HG03378 (cell line): ENCODE measurements around the gene PEX11G.
"Not testable (repeated sequence)": the region's sequence is repeated elsewhere in the genome, so short reads cannot be mapped to it uniquely, and the experiment has no call there.

Experiments used
- ATAC-seq: cut with Tn5 transposase; IDR thresholded peaks from one replicate; pipeline ENCODE4 v1.9.1; 2021; ENCODE audit warnings: mild to moderate bottlenecking, moderate library complexity; ENCODE audit not compliant: unreplicated experiment

Gene PEX11G

DNA sequence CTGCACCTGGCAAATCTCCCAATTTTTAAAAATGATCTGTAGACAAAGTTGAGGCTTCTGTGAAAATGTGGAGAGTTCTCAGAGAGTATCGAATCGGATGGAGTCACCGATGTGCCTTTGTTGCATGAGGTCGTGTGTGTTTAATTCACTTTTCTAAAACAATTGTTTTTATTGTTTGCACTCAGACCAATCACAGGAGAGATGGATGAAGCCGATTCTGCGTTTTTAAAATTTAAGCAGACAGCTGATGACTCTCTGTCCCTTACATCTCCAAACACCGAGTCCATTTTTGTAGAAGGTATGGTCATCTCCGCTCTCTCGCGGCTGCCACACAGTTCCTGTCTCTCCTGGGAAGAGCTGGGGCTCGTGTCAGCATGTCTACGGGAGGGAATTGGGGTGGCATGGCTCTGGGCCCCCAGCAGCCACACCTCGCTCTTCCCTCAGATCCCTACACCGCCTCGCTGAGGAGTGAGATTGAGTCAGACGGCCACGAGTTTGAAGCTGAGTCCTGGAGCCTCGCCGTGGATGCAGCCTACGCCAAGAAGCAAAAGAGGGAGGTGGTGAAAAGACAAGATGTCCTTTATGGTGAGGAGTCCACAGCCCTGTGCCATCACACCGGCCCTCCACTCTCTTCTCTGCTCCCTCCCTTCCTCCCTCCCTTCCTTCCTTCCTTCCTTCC is 47.2 kb downstream of the PEX11G start:
- ATAC-seq = no peak

DNA sequence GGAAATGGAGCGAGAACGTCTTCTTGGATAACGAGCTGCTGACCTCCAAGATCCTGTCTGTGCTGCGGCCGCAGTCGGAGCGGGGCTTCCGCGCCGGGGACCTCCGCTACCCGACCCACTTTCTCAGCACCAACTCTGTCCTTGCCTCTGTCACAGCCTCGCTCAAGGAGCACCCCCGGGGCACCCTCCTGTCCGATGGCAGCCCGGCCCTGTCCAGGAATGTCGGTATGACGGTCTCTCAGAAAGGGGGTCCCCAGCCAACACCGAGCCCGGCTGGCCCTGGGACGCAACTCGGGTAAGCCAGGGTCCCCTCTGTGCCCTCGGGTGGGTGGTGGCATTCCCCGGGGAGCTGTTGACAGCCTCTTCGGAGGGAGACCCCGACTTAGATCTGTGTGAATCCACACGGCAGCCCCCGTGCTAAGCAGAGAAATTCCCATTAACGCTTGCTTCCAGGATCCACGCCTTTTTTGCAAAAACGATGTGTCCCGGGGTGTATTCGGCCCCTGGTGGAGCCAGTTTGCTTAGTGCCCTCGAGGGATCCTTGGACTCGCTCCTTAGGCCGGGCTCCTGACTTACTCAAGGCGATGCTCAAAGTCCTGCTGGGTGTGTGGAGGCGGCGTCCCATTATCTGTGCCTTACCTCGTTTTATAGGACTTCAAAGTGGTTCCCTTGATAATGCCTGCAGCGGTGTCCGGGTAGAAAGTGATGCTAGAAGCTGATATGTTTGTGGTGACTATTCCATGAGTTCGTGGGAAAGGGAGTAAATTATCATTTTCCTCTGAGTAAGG is 48.5 kb downstream of the PEX11G start:
- ATAC-seq = no peak

DNA sequence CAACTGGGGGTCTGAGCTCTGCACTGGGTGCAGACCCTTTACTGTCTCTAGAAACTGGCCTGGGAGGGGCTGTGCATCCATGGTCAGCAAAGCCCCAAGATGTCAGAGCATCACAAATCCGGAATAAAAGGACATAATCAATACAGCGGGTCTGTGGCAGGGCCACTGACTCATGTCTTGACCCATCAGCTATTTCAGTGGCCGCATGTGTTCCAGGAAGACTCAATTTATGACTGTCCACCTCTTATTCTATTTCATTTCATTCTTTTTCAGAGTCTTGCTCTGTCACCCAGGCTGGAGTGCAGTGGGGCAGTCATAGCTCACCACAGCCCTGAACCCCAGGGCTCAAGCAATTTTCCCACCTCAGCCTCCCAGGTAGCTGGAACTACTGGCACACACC is 53.2 kb downstream of the PEX11G start:
- no peak for ATAC-seq

DNA sequence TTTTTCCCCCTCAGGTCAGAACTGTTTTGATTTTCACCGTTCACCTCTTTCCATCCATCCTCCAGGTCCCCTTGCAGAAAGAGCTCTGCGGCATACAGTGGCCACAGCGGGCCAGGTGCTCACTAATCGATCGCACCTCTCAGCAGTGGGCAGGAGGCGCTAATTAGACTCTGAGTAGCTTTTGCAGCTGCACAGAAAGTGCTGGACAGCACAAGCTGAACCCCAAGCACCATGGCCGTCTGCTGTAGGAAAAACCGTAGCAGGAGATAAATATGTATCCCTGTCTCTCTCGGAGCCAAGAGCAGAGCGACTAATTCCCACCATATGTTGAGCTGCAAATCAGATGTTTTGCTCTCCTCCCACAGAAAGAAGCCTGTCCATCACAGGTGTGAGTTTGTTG is 54.4 kb downstream of the PEX11G start:
- ATAC-seq = no peak

DNA sequence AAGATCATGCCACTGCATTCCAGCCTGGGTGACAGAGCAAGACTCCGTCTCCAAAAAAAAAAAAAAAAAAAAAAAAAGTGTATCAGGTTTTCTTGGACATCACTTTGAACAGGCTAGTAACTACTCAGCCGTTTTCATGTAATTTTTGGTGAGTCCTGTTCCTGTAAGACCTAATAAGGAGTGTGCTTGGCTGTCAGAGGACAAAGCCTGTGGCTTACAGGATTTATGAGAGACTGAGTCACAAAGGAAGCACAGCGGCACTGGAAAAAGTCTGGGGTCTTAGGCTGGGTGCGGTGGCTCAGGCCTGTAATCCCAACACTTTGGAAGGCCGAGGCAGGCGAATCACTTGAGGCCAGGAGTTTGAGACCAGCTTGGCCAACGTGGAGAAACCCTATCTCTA is 55.4 kb downstream of the PEX11G start:
- ATAC-seq = not testable (repeated sequence)

DNA sequence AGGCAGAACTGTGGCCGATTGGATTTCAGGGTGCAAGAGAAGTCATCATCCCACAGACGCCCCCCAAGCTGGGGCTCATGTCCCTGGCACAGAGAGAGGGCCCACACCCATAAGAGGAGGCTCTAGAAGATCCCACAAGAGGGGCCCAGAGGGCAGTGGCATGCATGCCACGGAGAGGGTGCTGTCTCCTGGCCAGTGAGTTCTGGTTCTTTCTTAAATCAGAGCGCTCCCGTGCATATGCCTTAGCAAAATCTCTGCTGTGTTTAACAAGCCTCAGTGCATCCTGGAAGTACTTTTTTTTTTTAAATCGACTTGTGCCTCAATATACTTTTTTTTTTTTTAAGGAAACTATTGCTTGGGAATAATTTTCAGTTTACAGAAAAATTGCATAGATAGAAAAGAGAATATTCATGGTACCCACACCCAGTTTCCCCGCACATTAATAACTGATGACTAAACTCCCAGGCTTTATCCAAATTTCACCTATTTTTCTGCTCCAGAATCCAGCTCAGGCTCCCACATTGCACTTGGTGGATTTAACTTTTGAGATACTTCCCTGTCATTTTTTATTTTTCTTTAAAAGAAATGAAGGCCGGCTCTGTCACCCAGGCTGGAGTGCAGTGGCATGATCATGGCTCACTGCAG is 59.1 kb downstream of the PEX11G start:
- ATAC-seq = no peak

DNA sequence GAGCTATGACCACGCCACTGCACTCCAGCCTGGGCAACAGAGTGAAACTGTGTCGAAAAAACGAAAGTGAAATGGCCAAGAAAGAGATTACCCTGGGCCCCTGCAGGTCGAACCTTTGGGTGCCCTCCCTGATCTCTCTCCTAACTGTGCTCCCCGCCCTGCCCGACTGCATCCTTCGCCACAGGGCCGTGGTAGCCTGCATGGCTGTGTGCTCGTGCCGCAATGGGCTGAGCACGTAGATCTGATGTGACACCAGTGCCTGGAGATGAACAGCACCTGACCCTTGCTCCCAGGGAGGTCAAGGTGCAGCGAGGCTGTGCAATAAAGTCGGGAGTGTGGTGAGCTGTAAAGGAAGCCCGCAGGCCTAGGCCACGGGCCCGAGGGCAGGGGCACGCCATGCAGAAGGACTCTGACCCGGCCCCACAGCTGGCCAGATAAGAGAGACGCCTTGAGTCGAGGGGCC is 60.2 kb downstream of the PEX11G start:
- no peak for ATAC-seq

DNA sequence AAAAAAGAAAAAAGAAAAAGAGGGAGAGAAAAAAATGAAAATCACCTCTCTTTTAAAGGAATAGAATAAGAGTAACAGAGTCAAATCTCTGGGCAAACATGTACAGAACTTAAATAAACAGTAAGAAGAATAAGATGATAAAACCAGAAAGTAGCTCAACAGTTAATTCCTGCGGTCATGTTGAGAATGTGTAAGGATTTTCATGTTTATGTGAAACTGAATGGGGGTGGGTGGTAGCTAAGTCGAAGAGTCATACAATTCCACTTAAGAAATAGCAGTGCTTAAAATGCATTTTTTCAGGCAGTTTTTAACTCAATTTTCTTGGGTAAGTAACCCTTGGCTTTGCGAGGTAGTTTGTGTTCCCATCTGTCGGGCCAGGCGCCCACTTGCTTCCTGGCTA is 60.9 kb downstream of the PEX11G start:
- no peak for ATAC-seq

DNA sequence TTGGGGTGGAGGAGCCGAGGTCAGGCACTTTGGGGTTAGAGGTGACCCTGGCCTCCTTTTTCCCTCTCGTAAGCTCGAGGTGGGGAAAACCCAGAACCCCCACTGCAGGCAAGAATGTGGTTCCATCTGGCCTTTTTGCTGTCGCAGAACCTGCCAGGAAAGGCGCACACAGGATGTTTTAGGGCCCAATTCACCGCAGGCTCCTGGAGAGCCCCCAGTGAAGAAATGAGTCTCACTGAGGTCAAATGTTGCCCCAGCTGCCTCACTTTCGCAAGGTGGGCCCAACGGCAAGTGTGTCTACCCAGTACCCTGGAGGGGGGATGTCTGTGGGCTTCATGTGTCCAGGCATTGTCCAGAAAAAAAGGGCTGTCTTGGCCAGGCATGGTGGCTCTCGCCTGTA is 61.8 kb downstream of the PEX11G start:
- no peak for ATAC-seq
